Measurements from ENCODE around the gene ADSS1. TPM values are rescaled to one million over a fixed set of nuclear protein-coding genes. Genes with fewer than 3 reads are reported as not detected.

The ADSS1 gene
- total RNA-seq, 1 donor from 2014 or later, result 5.7 TPM

Other genes starting within 250 kb of the ADSS1 start
- gene C14orf180, start 144.5 kb upstream of the ADSS1 start, total RNA-seq, result not detected
- not detected for gene TMEM179, start 119.5 kb upstream of the ADSS1 start, total RNA-seq
- gene INF2, start 34.6 kb upstream of the ADSS1 start, total RNA-seq, result 28.4 TPM
- gene SIVA1, start 28.9 kb downstream of the ADSS1 start, total RNA-seq, result 51.6 TPM
- gene AKT1, start 71.5 kb downstream of the ADSS1 start, total RNA-seq, result 57.3 TPM
- gene ZBTB42, start 76.9 kb downstream of the ADSS1 start, total RNA-seq, result 6.4 TPM
- 28.1 TPM for gene CEP170B, start 141.0 kb downstream of the ADSS1 start, total RNA-seq
- gene PLD4, start 200.7 kb downstream of the ADSS1 start, total RNA-seq, result 0.80 TPM